H1 (cell line): Measurements from ENCODE around the gene APOBEC3C. TPM values are rescaled to one million over a fixed set of nuclear protein-coding genes. Genes with fewer than 3 reads are reported as not detected.
A peak's percentile ranks its signal among the peaks of the same experiment; 100 is the strongest.
"Not testable (repeated sequence)": the region's sequence is repeated elsewhere in the genome, so short reads cannot be mapped to it uniquely, and the experiment has no call there.

Experiments used
- CTCF ChIA-PET: fragments of 300-600 bp; sonication (Branson Sonifier 250); formaldehyde crosslinking; loops from one replicate; lab custom pipeline; 2021; ENCODE audit not compliant: partially characterized antibody; lab: Charles Lee
- POLR2A ChIA-PET: fragments of 300-600 bp; sonication (Branson Sonifier 250); formaldehyde crosslinking; loops from one replicate; lab custom pipeline; 2021; ENCODE audit warnings: inconsistent platforms; ENCODE audit not compliant: partially characterized antibody; lab: Charles Lee
- DNase-seq, 2 experiments: peaks; one replicate each; pipeline versions ENCODE4 v3.0.0 to v3.0.0-alpha.2; 2010 to 2022; ENCODE audit warnings: low spot score in 2 of 2, low read depth in 1 of 2, mixed read lengths in 1 of 2
- FAIRE-seq: peaks from 2 replicates; lab custom pipeline; 2011; peaks lifted over from hg19 to GRCh38; lab: Jason Lieb, UNC
- H2AFZ ChIP-seq: 2 replicates; pipeline ENCODE4 v1.8.1; 2012; ENCODE audit warnings: low read length, inconsistent platforms
- H2AK5ac ChIP-seq: 2 replicates; pipeline ENCODE4 v1.6.1; 2013; ENCODE audit warnings: low read depth, low read length
- H2BK120ac ChIP-seq: replicated peaks from 2 replicates; pipeline ENCODE3; 2013; ENCODE audit warnings: low read depth, low read length, inconsistent platforms
- H2BK12ac ChIP-seq: 2 replicates; pipeline ENCODE4 v1.6.1; 2013; ENCODE audit warnings: low read depth, low read length
- H2BK15ac ChIP-seq: 2 replicates; pipeline ENCODE4 v1.6.1; 2013; ENCODE audit warnings: low read length
- H2BK20ac ChIP-seq: 2 replicates; pipeline ENCODE4 v1.6.1; 2013; ENCODE audit warnings: low read length
- H2BK5ac ChIP-seq: 2 replicates; pipeline ENCODE4 v1.6.1; 2013; ENCODE audit warnings: low read depth, low read length
- H3K14ac ChIP-seq: 2 replicates; pipeline ENCODE4 v1.6.1; 2013; ENCODE audit warnings: inconsistent platforms; ENCODE audit not compliant: insufficient read length
- H3K18ac ChIP-seq: 2 replicates; pipeline ENCODE4 v1.6.1; 2013; ENCODE audit warnings: low read length; ENCODE audit errors: extremely low read depth
- H3K23ac ChIP-seq: 2 replicates; pipeline ENCODE4 v1.6.1; 2013; ENCODE audit warnings: inconsistent platforms; ENCODE audit not compliant: insufficient read length
- H3K23me2 ChIP-seq: 2 replicates; pipeline ENCODE4 v1.6.1; 2013; ENCODE audit warnings: low read depth, low read length
- H3K27ac ChIP-seq: 2 replicates; pipeline ENCODE4 v1.6.1; 2011; ENCODE audit warnings: low read depth, low read length, inconsistent platforms
- H3K27me3 ChIP-seq, 4 experiments: replicated peaks in 1 of 4; 1 replicate in 1 of 4; 2 replicates in 3 of 4; pipeline versions ENCODE4 v1.6.1 to v1.8.1; 2011 to 2013; ENCODE audit warnings: low read length in 3 of 4, mild to moderate bottlenecking in 3 of 4, inconsistent platforms in 2 of 4, mixed read lengths in 2 of 4, moderate library complexity in 1 of 4; ENCODE audit not compliant: control insufficient read depth in 3 of 4, insufficient read depth in 3 of 4; ENCODE audit errors: extremely low read depth in 1 of 4
- H3K36me3 ChIP-seq, 4 experiments: 2 replicates each; pipeline versions ENCODE4 v1.6.1 to v1.8.1; 2011 to 2013; ENCODE audit warnings: mild to moderate bottlenecking in 4 of 4, low read length in 3 of 4, moderate library complexity in 2 of 4, control low read depth in 1 of 4, inconsistent platforms in 1 of 4; ENCODE audit not compliant: insufficient read depth in 4 of 4, control insufficient read depth in 2 of 4
- H3K4ac ChIP-seq: replicated peaks from 2 replicates; pipeline ENCODE3; 2013; ENCODE audit warnings: low read length, low read depth, mixed read lengths, inconsistent platforms; ENCODE audit not compliant: insufficient read length
- H3K4me1 ChIP-seq, 4 experiments: replicated peaks in 1 of 4; 1 replicate in 1 of 4; 2 replicates in 3 of 4; pipeline versions ENCODE4 v1.6.1 to v1.8.1; 2011 to 2013; ENCODE audit warnings: low read length in 3 of 4, inconsistent platforms in 2 of 4, mixed read lengths in 1 of 4; ENCODE audit not compliant: insufficient read depth in 4 of 4, control insufficient read depth in 3 of 4
- H3K4me2 ChIP-seq, 2 experiments: 2 replicates each; pipeline versions ENCODE4 v1.6.1 to v1.8.1; 2011 to 2013; ENCODE audit warnings: low read depth in 2 of 2, low read length in 2 of 2, control low read depth in 1 of 2, inconsistent platforms in 1 of 2, mild to moderate bottlenecking in 1 of 2; ENCODE audit not compliant: insufficient read depth in 1 of 2
- H3K4me3 ChIP-seq, 4 experiments: fragments of 200-600, 300-600 bp in 1 of 4; sonication (generic), shearing (Covaris generic), sonication (Bioruptor Twin) in 1 of 4; 2 replicates each; pipeline versions ENCODE4 v1.5.1 to v1.8.1; 2011 to 2016; ENCODE audit warnings: low read length in 4 of 4, low read depth in 3 of 4, control low read depth in 2 of 4, inconsistent platforms in 2 of 4, mild to moderate bottlenecking in 2 of 4, mixed read lengths in 1 of 4, moderate library complexity in 1 of 4; ENCODE audit not compliant: insufficient read depth in 2 of 4; ENCODE audit errors: extremely low read depth in 1 of 4
- H3K56ac ChIP-seq: replicated peaks from 2 replicates; pipeline ENCODE3; 2013; ENCODE audit warnings: low read depth, mild to moderate bottlenecking, mixed read lengths, low read length, inconsistent platforms; ENCODE audit not compliant: insufficient read length
- H3K79me1 ChIP-seq: 2 replicates; pipeline ENCODE4 v1.6.1; 2013; ENCODE audit warnings: low read depth, low read length, control low read depth
- H3K79me2 ChIP-seq, 2 experiments: 2 replicates each; pipeline versions ENCODE4 v1.6.1 to v1.8.1; 2012 to 2013; ENCODE audit warnings: low read length in 2 of 2, mild to moderate bottlenecking in 2 of 2, inconsistent platforms in 1 of 2; ENCODE audit not compliant: insufficient read depth in 2 of 2, control insufficient read depth in 1 of 2
- H3K9ac ChIP-seq, 4 experiments: replicated peaks in 1 of 4; 1 replicate in 1 of 4; 2 replicates in 3 of 4; pipeline versions ENCODE4 v1.6.1 to v1.8.1; 2011 to 2013; ENCODE audit warnings: low read depth in 3 of 4, low read length in 3 of 4, control low read depth in 2 of 4, mild to moderate bottlenecking in 2 of 4, moderate library complexity in 2 of 4, inconsistent platforms in 1 of 4; ENCODE audit errors: extremely low read depth in 1 of 4
- H3K9me3 ChIP-seq, 2 experiments: 2 replicates each; pipeline versions ENCODE4 v1.6.1 to v1.8.1; 2012 to 2013; ENCODE audit warnings: mild to moderate bottlenecking in 2 of 2, moderate library complexity in 2 of 2, control low read depth in 1 of 2, inconsistent platforms in 1 of 2, low read depth in 1 of 2, low read length in 1 of 2, mixed read lengths in 1 of 2; ENCODE audit not compliant: insufficient read depth in 2 of 2
- H4K20me1 ChIP-seq, 2 experiments: replicated peaks in 1 of 2; 2 replicates each; pipeline versions ENCODE3 to v1.8.1; 2011 to 2013; ENCODE audit warnings: inconsistent platforms in 2 of 2, low read length in 2 of 2, mild to moderate bottlenecking in 1 of 2; ENCODE audit not compliant: insufficient read depth in 2 of 2, control insufficient read depth in 1 of 2
- H4K5ac ChIP-seq: 2 replicates; pipeline ENCODE4 v1.6.1; 2013; ENCODE audit warnings: low read length, low read depth, mixed read lengths, inconsistent platforms; ENCODE audit not compliant: insufficient read length
- H4K8ac ChIP-seq: 2 replicates; pipeline ENCODE4 v1.8.0; 2013; ENCODE audit warnings: mild to moderate bottlenecking, moderate library complexity, low read length, inconsistent platforms; ENCODE audit not compliant: insufficient read depth; ENCODE audit errors: extremely low read depth
- H4K91ac ChIP-seq: replicated peaks from 2 replicates; pipeline ENCODE3; 2013; ENCODE audit warnings: low read length, mixed read lengths, inconsistent platforms; ENCODE audit not compliant: insufficient read length
- POLR2A ChIP-seq, 2 experiments: IDR thresholded peaks; 1 replicate in 1 of 2; 2 replicates in 1 of 2; pipeline ENCODE4 v1.6.1; 2011; ENCODE audit warnings: low read depth in 2 of 2, low read length in 2 of 2, mild to moderate bottlenecking in 2 of 2; ENCODE audit errors: control extremely low read depth in 1 of 2
- WGBS, 2 experiments: shearing (Covaris generic) in 1 of 2; methylation state at CpG; one replicate each; pipeline versions ENCODE4 v1.1.6 to v1.1.7; 2013 to 2015; ENCODE audit warnings: low lambda C conversion rate in 2 of 2, mixed read lengths in 2 of 2, inconsistent platforms in 1 of 2, low coverage in 1 of 2, missing lambda C conversion rate in 1 of 2; ENCODE audit not compliant: insufficient replicate concordance in 2 of 2, insufficient coverage in 1 of 2, insufficient read length in 1 of 2; ENCODE audit errors: extremely low coverage in 1 of 2, missing lambda C conversion rate in 1 of 2; 5-methylcytosine and 5-hydroxymethylcytosine counted together
- polyA plus RNA-seq, 7 experiments: library from polyadenylated mRNA; depleted of rRNA in 3 of 7; stranded (reverse) in 5 of 7; unstranded in 2 of 7; fragments of >200 nt in 5 of 7; fragments of 200-250 nt in 2 of 7; gene quantifications; 1 replicate in 5 of 7; 2 replicates in 1 of 7; 4 replicates in 1 of 7; pipeline versions ENCODE4 v1.2.1 to v1.2.3, GENCODE V29; 2011 to 2013; ENCODE audit warnings: missing spikeins in 2 of 7, mixed read lengths in 2 of 7
- total RNA-seq: library from RNA; stranded (reverse); fragmentation: NEBNext Ultra II Directional; extraction: Animal tissue kit (Norgen Biotek cat#: 25700); gene quantifications from 2 replicates; pipeline ENCODE4 v1.2.1, GENCODE V29; 2021

Gene APOBEC3C
- total and polyA plus RNA-seq, 2 of the 8 experiments (the other 6 are each of a cell fraction or from before 2014, with no cell fraction given): 20.3 to 23.3 TPM

DNA sequence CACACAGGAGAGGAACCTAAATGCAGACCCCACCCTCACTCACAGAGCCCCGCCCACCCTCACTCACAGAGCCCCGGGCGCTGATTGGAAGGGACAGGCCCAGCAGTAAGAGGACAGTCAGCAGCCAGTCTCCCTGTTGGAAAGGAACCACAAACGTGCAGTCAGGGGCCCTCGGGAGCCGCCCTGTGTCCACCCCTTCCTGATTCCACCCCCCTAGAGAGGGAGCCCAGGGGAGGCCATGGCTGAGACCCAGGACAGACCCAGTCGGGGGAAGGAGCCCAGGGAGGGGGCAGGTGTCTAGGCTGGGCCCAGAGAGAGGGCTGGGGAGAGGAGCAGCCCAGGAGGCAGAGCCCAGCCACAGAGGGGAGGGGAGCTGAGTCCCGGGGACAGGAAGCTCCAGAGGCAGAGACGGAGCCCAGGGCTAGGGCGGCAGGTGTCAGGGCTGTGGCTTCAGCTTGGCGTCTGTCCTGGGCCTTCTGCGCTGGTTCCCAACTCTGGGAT is 21.1 kb upstream of the APOBEC3C start:
- H3K14ac ChIP-seq: not testable (repeated sequence)
- CTCF ChIA-PET: interaction anchor here (1.2 to 3.0 kb wide), 3 partner anchors 10 to 19 kb away, joined by 4 to 14 read pairs (median 8); no protein-coding TSS in a partner anchor
- DNase-seq: peak in 1 of 2 experiments; percentile 84

More for the DNA sequence above, 21.1 kb upstream of the APOBEC3C start:
- H4K5ac ChIP-seq, H3K23me2 ChIP-seq, H2BK12ac ChIP-seq, H2BK120ac ChIP-seq, H3K79me1 ChIP-seq, H3K9me3 ChIP-seq, H2BK5ac ChIP-seq, FAIRE-seq, H3K9ac ChIP-seq, H3K18ac ChIP-seq, H3K56ac ChIP-seq, H2BK15ac ChIP-seq, H3K79me2 ChIP-seq, H3K23ac ChIP-seq, H3K27ac ChIP-seq, H3K27me3 ChIP-seq, H3K4ac ChIP-seq, POLR2A ChIA-PET, H4K20me1 ChIP-seq, H2BK20ac ChIP-seq, H3K36me3 ChIP-seq, H3K4me3 ChIP-seq, H4K91ac ChIP-seq, H2AFZ ChIP-seq: not testable (repeated sequence)
- Histone ChIP-seq H3K4me2 (peak overlapping the region; percentile 3 to 38; a peak in 1 of 4 replicates), H4K8ac (peak overlapping the region; percentile 73; the same call in 1 of the 2 replicates), H2AK5ac (peak overlapping the region; percentile 96; the same call in 1 of the 2 replicates), H3K4me1 (peaks cover 3 to 14% (median 4%) of the 10 kb centered on the region in 4 experiments; a peak in 6 of 7 replicates)
- peak in 1 of 2 experiments; percentile 26; a peak in 1 of 3 replicates for TF ChIP-seq POLR2A (IDR thresholded peaks at IDR 0.05; ENCODE audit: control extremely low read depth in 1 of 2, low read depth in 2 of 2, low read length in 2 of 2)
- WGBS, 2 experiments: 46% methylated on average over 8 of the region's 12 CpGs; no CpG with 5 or more reads in 1 of the 2 experiments
